Measurements from ENCODE around the gene FBXO28.
"Not testable (repeated sequence)": the region's sequence is repeated elsewhere in the genome, so short reads cannot be mapped to it uniquely, and the experiment has no call there.

GRCh38 chr1:224205931-224206538, 92.1 kb downstream of the FBXO28 start:
- not testable (repeated sequence) for TF ChIP-seq CTCF, POLR2A (IDR thresholded peaks at IDR 0.05)
